PC-3 (cell line): Measurements from ENCODE around the gene POLR2J.

Experiments
- CTCF ChIP-seq: fragments of 300-600 bp; sonication (generic); conservative IDR thresholded peaks from 2 replicates; pipeline ENCODE4 v1.5.1; 2017; ENCODE audit warnings: antibody characterized with exemption, low read depth, mild to moderate bottlenecking, low read length
- EZH2 ChIP-seq: fragments of 300-600 bp; sonication (generic); IDR thresholded peaks from one replicate; pipeline ENCODE4 v1.6.1; 2017; ENCODE audit warnings: antibody characterized with exemption, mild to moderate bottlenecking, low read length; ENCODE audit not compliant: unreplicated experiment
- EZH2phosphoT487 ChIP-seq: fragments of 300-600 bp; sonication (generic); IDR thresholded peaks from 2 replicates; pipeline ENCODE4 v1.6.1; 2018; ENCODE audit warnings: mild to moderate bottlenecking, antibody characterized with exemption, low read length, borderline replicate concordance

GRCh38 chr7:102455596-102455995, 23.1 kb downstream of the POLR2J start:
- no peak for TF ChIP-seq CTCF
- no peak for TF ChIP-seq EZH2
- no peak for TF ChIP-seq EZH2phosphoT487
